HepG2 (cell line): ENCODE data around the gene P2RY2. TPM values are rescaled to one million over a fixed set of nuclear protein-coding genes. Genes with fewer than 3 reads are reported as not detected.

Experiments
- ATAC-seq: fragments of 200-7000 bp; cut with Tn5 transposase; 3 replicates; pipeline ENCODE4 v1.9.1; 2020; ENCODE audit warnings: mild to moderate bottlenecking, moderate library complexity
- BruUV-seq: library from RNA; stranded (reverse); fragments of 400-500 nt; replicated peaks from 2 replicates; lab custom pipeline; 2021; lab: Mats Ljungman, UMichigan
- CTCF ChIA-PET: fragments of 300-600 bp; formaldehyde crosslinking; extraction: SDS; loops from one replicate; lab custom pipeline; 2021; ENCODE audit warnings: low total read pairs, inconsistent platforms, low intra/inter-chr PET ratio; lab: Yijun Ruan, JAX
- POLR2A ChIA-PET: fragments of 350-600 bp; sonication (Branson Sonifier 250); formaldehyde crosslinking; loops from one replicate; lab custom pipeline; 2020; ENCODE audit warnings: antibody characterized with exemption, inconsistent platforms; lab: Yijun Ruan, JAX
- DNase-seq: peaks from one replicate; pipeline ENCODE4 v3.0.0-alpha.2; 2015; ENCODE audit warnings: low spot score
- FAIRE-seq: peaks from 3 replicates; lab custom pipeline; 2011; peaks lifted over from hg19 to GRCh38; lab: Jason Lieb, UNC
- H2AFZ ChIP-seq: one replicate; pipeline ENCODE4 v1.6.1; 2011; ENCODE audit warnings: low read length, inconsistent platforms
- H3K27ac ChIP-seq: fragments of 300-600 bp; 3 replicates; pipeline ENCODE4 v1.8.0; 2011; ENCODE audit warnings: mixed run types, mild to moderate bottlenecking, mixed read lengths, low read length, inconsistent platforms; ENCODE audit not compliant: insufficient read depth; ENCODE audit errors: extremely low read length
- H3K27me3 ChIP-seq, 2 experiments: fragments of 200-600 bp in 1 of 2; 2 replicates in 1 of 2; 3 replicates in 1 of 2; pipeline versions ENCODE4 v1.6.0 to v1.8.0; 2011; ENCODE audit warnings: low read length in 2 of 2, mild to moderate bottlenecking in 2 of 2, moderate library complexity in 2 of 2, inconsistent platforms in 1 of 2; ENCODE audit not compliant: insufficient read depth in 2 of 2, control insufficient read depth in 1 of 2
- H3K36me3 ChIP-seq, 2 experiments: fragments of 200-600 bp in 1 of 2; replicated peaks in 1 of 2; 2 replicates in 1 of 2; 3 replicates in 1 of 2; pipeline versions ENCODE4 v1.5.1 to v1.8.0; 2011; ENCODE audit warnings: low read length in 2 of 2, inconsistent platforms in 1 of 2; ENCODE audit not compliant: insufficient read depth in 2 of 2, control insufficient read depth in 1 of 2
- H3K4me1 ChIP-seq: 2 replicates; pipeline ENCODE4 v1.5.1; 2012; ENCODE audit warnings: low read length, inconsistent platforms; ENCODE audit not compliant: insufficient read depth
- H3K4me2 ChIP-seq: 2 replicates; pipeline ENCODE4 v1.6.0; 2011; ENCODE audit warnings: low read depth, low read length, inconsistent platforms
- H3K4me3 ChIP-seq, 3 experiments: fragments of 200-600 bp in 1 of 3; sonication (generic), shearing (Covaris generic) in 1 of 3; replicated peaks in 1 of 3; 2 replicates each; pipeline ENCODE4 v1.5.1; 2011 to 2016; ENCODE audit warnings: low read length in 3 of 3, inconsistent platforms in 2 of 3, low read depth in 2 of 3, mild to moderate bottlenecking in 2 of 3, control low read depth in 1 of 3, mixed read lengths in 1 of 3; ENCODE audit not compliant: insufficient read depth in 1 of 3
- H3K79me2 ChIP-seq: one replicate; pipeline ENCODE4 v1.6.1; 2011; ENCODE audit warnings: low read length, inconsistent platforms; ENCODE audit not compliant: insufficient read depth
- H3K9ac ChIP-seq: 2 replicates; pipeline ENCODE4 v1.6.0; 2011; ENCODE audit warnings: mild to moderate bottlenecking, low read depth, low read length, inconsistent platforms; ENCODE audit not compliant: insufficient read depth
- H3K9me3 ChIP-seq: 2 replicates; pipeline ENCODE4 v1.5.1; 2012; ENCODE audit warnings: mild to moderate bottlenecking, low read length
- H4K20me1 ChIP-seq: 2 replicates; pipeline ENCODE4 v1.6.0; 2011; ENCODE audit warnings: inconsistent platforms, mild to moderate bottlenecking, low read length, moderate library complexity; ENCODE audit not compliant: insufficient read depth
- GPBP1L1 ChIP-seq: sonication (generic); formaldehyde crosslinking; IDR thresholded peaks from 2 replicates; pipeline ENCODE4 v1.5.0; 2020; ENCODE audit warnings: mild to moderate bottlenecking, missing genetic modification reagents
- HDAC2 ChIP-seq: sonication (generic); formaldehyde crosslinking; IDR thresholded peaks from 2 replicates; pipeline ENCODE4 v1.4.0; 2020; ENCODE audit warnings: missing genetic modification reagents
- HOXA3 ChIP-seq: sonication (generic); formaldehyde crosslinking; IDR thresholded peaks from 2 replicates; pipeline ENCODE4 v1.5.0; 2020; ENCODE audit warnings: missing genetic modification reagents
- IRX3 ChIP-seq: sonication (generic); formaldehyde crosslinking; IDR thresholded peaks from 2 replicates; pipeline ENCODE4 v1.8.1; 2023; ENCODE audit warnings: mild to moderate bottlenecking, low read depth, missing genetic modification reagents, borderline replicate concordance
- NCOR1 ChIP-seq: fragments of 200-600 bp; sonication (generic); IDR thresholded peaks from 2 replicates; pipeline ENCODE4 v1.7.0; 2017; ENCODE audit warnings: antibody characterized with exemption, low read length, borderline replicate concordance
- SMAD3 ChIP-seq: sonication (generic); formaldehyde crosslinking; IDR thresholded peaks from 2 replicates; pipeline ENCODE4 v1.4.0; 2020; ENCODE audit warnings: missing genetic modification reagents
- TRIM22 ChIP-seq: fragments of 450-650 bp; IDR thresholded peaks from 2 replicates; pipeline ENCODE4 v1.6.1; 2017
- ZNF235 ChIP-seq: sonication (generic); formaldehyde crosslinking; IDR thresholded peaks from 2 replicates; pipeline ENCODE4 v1.8.1; 2023; ENCODE audit warnings: mild to moderate bottlenecking, missing genetic modification reagents, borderline replicate concordance
- ZNF275 ChIP-seq: sonication (generic); formaldehyde crosslinking; IDR thresholded peaks from 2 replicates; pipeline ENCODE4 v1.8.0; 2022; ENCODE audit warnings: missing genetic modification reagents, mild to moderate bottlenecking, inconsistent platforms, borderline replicate concordance
- ZNF354B ChIP-seq: sonication (generic); formaldehyde crosslinking; IDR thresholded peaks from 2 replicates; pipeline ENCODE4 v1.8.0; 2022; ENCODE audit warnings: mild to moderate bottlenecking, missing genetic modification reagents
- ZNF446 ChIP-seq: sonication (generic); formaldehyde crosslinking; IDR thresholded peaks from 2 replicates; pipeline ENCODE4 v1.5.0; 2020; ENCODE audit warnings: mild to moderate bottlenecking, missing genetic modification reagents
- ZNF614 ChIP-seq: IDR thresholded peaks from 2 replicates; pipeline ENCODE4 v1.6.1; 2018; ENCODE audit warnings: missing biosample characterization, missing genetic modification reagents, inconsistent platforms, borderline replicate concordance
- WGBS: methylation state at CpG from one replicate; pipeline ENCODE4 v1.1.6; 2017; ENCODE audit warnings: low lambda C conversion rate; 5-methylcytosine and 5-hydroxymethylcytosine counted together
- in situ Hi-C: cut with HindIII; loops from 2 replicates; pipeline ENCODE4 v1.10.0; 2017; ENCODE audit warnings: low pct_unique_long_range_greater_than_20kb; ENCODE audit not compliant: extremely low pct_ligation_motif_present
- intact Hi-C: fragments of 100-400 bp; cut with micrococcal nuclease; formaldehyde crosslinking; loops from one replicate; pipeline ENCODE4 v1.10.0; 2022; ENCODE audit not compliant: unreplicated experiment
- polyA plus RNA-seq, 8 experiments: library from polyadenylated mRNA; depleted of rRNA in 3 of 8; stranded (reverse) in 7 of 8; unstranded in 1 of 8; fragments of >200 nt; fragmentation: Illumina TruSeq in 4 of 8; extraction: Trizol in 4 of 8; gene quantifications; 2 replicates each; pipeline versions ENCODE4 v1.2.1 to v1.2.3, GENCODE V29; 2011 to 2016; ENCODE audit warnings: low read depth in 4 of 8, missing spikeins in 1 of 8, mixed read lengths in 1 of 8; ENCODE audit not compliant: insufficient read depth in 1 of 8
- total RNA-seq, 5 experiments: library from RNA; depleted of rRNA; stranded (reverse); fragments of >200 nt; fragmentation: Illumina TruSeq; extraction: Trizol; gene quantifications; 2 replicates each; pipeline ENCODE4 v1.2.3, GENCODE V29; 2016; ENCODE audit warnings: low read depth in 1 of 5

P2RY2 gene
- total and polyA plus RNA-seq, 2 of the 13 experiments (the other 11 are each of a cell fraction or from before 2014, with no cell fraction given): 0.95 to 3.1 TPM

- TF ChIP-seq SMAD3: no peak
- no peak for TF ChIP-seq ZNF614 (CRISPR knock-in tag)
- TF ChIP-seq NCOR1: no peak
- no peak for TF ChIP-seq ZNF235 (CRISPR knock-in tag)
These were observed 3.9 kb downstream of the P2RY2 start (continued) for GRCh38 chr11:73221996-73222395.

GRCh38 chr11:73223998-73224730 lies 6.1 kb downstream of the P2RY2 start:
- WGBS: 49% methylated on average over 8 of the region's 10 CpGs
- DNase-seq (no peak), FAIRE-seq (no peak), ATAC-seq (no peak)
- H3K4me3 ChIP-seq: no peak overlapping the region
- no TSS peak for BruUV-seq
- CTCF ChIA-PET: no interaction called here
- no peaks in the 10 kb centered on the region for H3K36me3 ChIP-seq
- H4K20me1 ChIP-seq: no peaks in the 10 kb centered on the region
- peaks cover 37% of the 10 kb centered on the region for H3K4me1 ChIP-seq
- H3K4me2 ChIP-seq: no peak overlapping the region
- H3K9me3 ChIP-seq: no peaks in the 10 kb centered on the region
- POLR2A ChIA-PET: no interaction called here
- intact Hi-C loops: no loop called here
- no peak overlapping the region for H3K9ac ChIP-seq
- H3K27ac ChIP-seq: no peak overlapping the region
- TF ChIP-seq GPBP1L1 (CRISPR knock-in tag) (no peak), ZNF354B (CRISPR knock-in tag) (no peak), HOXA3 (CRISPR knock-in tag) (no peak), IRX3 (CRISPR knock-in tag) (no peak), ZNF446 (CRISPR knock-in tag) (no peak), TRIM22 (no peak), ZNF275 (CRISPR knock-in tag) (no peak), HDAC2 (CRISPR knock-in tag) (no peak)
- no peak overlapping the region for H2AFZ ChIP-seq
- peaks cover under 1 to 13% of the 10 kb centered on the region in 2 experiments; a peak in 3 of 5 replicates for H3K27me3 ChIP-seq
- in situ Hi-C loops: no loop called here
- H3K79me2 ChIP-seq: no peaks in the 10 kb centered on the region
